Spleen (tissue), 7 donors: ENCODE data around the gene IRF6.

Source experiments
- CTCF ChIP-seq, 11 experiments: fragments of 200-600 bp in 7 of 11; fragments of 450-650 bp in 4 of 11; sonication (generic) in 4 of 11; IDR thresholded peaks in 8 of 11; conservative IDR thresholded peaks in 3 of 11; 1 replicate in 7 of 11; 2 replicates in 4 of 11; pipeline versions ENCODE4 v1.4.0 to v1.8.0; 2016 to 2021; ENCODE audit warnings: antibody characterized with exemption in 11 of 11, inconsistent platforms in 4 of 11, mild to moderate bottlenecking in 1 of 11
- POLR2A ChIP-seq, 3 donors: fragments of 450-650 bp; IDR thresholded peaks; one replicate each; pipeline ENCODE4 v1.5.1; 2017; ENCODE audit warnings: antibody characterized with exemption in 3 of 3, mild to moderate bottlenecking in 1 of 3
- POLR2AphosphoS5 ChIP-seq, 3 donors: sonication (generic); formaldehyde crosslinking; IDR thresholded peaks; one replicate each; pipeline ENCODE4 v1.5.1; 2017; ENCODE audit warnings: antibody characterized with exemption in 3 of 3
- donor health status: DM: no; HTN: no; CAD: no; lungs with moderate emphysema.
- donor health status: DM: no; HTN: no; CAD: no.
- donor health status: DM: no; HTN: no; CAD: no.

- no peak for TF ChIP-seq CTCF (IDR thresholded peaks at IDR 0.05 in 8 of 11, conservative IDR thresholded peaks at IDR 0.05 in 3 of 11)
- TF ChIP-seq POLR2AphosphoS5 (IDR thresholded peaks at IDR 0.05): no peak
- TF ChIP-seq POLR2A (IDR thresholded peaks at IDR 0.05): no peak
These were observed 581 bp downstream of the IRF6 start for GRCh38 chr1:209805341-209805781.
